Fibroblast of skin of right quadriceps (primary cell): ENCODE results near the gene DCTN3.

Experiments used
- DNase-seq: peaks from one replicate; pipeline ENCODE4 v3.0.0-alpha.2; 2013

DCTN3 gene

DNA sequence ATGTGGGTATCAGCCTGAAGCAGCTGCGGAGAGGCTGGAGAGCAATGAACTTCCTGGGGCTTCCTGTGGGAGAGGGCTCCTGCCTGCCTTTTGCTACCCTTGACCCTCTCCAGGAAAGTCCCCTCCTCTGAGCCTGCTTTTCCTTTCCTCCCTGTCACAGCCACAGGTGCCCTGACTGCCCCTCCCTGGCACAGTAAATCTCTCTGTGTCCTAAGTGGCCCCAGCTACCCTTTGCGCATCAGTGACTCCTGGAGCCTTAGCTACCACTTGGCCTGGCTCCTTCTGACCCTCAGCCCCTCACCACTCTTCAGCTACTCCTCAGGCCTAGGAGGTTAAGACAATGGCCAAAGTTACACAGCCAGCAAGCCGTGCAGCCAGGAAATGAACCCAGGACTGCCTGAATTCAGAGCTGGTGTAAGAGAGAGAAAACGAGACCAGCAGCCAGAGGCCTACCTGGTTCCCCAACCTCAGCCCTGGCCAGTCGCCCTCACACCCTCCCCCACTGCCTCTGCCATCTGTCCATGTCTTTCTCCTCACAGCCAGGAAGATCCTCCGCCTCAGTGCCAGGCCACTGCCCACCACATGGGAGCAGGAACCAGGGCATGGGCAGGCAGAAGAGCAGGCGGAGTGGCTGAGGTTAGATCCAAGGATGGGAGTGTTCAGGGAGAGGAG, 49.4 kb downstream of the DCTN3 start:
- no peak for DNase-seq

DNA sequence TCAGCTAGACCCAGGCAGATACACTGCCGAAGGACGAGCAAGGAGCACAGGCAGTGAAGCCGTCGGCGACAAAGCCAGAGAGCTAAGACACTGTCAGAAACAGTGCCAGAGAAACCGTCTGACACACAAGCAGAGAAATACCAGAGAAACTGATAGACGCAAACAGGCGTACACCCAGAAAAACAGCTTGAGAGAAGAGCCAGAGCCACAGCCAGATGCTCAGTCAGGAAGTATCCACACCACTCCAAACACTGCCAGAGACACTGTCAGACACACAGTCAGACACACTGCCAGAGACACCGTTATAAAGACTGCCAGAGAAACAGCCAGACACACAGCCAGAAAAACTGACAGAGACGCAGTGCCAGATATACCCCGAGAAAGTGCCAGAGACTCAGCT, 49.9 kb downstream of the DCTN3 start:
- DNase-seq = no peak

- DNase-seq = no peak
Measured at GRCh38 chr9:34568774-34569173, 51.5 kb downstream of the DCTN3 start.

GRCh38 chr9:34568133-34568532, 52.2 kb downstream of the DCTN3 start:
- no peak for DNase-seq

- no peak for DNase-seq
Measured at GRCh38 chr9:34566972-34567371, 53.3 kb downstream of the DCTN3 start.

GRCh38 chr9:34566322-34566721, 54.0 kb downstream of the DCTN3 start:
- no peak for DNase-seq

- no peak for DNase-seq
Measured at GRCh38 chr9:34565856-34566255, 54.4 kb downstream of the DCTN3 start.

DNA sequence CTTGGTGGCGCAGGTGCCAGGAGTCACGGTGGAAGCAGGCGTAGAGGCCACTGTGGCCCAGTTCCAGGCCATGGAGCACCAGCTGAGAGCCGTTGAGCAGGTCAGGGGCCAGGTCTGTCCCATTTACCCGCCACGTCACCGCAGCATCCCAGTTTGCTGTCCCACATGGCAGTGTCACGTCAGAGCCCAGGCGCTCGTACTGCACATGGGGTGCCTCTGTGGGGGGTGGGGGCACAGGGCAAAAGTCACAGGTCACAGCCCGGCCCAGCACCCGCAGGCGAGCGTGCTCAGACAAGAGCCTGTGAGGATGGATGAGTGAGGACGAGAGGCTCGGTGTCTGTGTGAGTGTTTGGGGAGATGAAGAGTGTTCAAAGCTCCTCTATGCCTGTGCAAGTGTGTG, 55.7 kb downstream of the DCTN3 start:
- DNase-seq = no peak
